C4-2B (cell line): ENCODE measurements around the gene KCNC4.

Source experiments
- CTCF ChIP-seq: fragments of 450-650 bp; conservative IDR thresholded peaks from 2 replicates; pipeline ENCODE4 v1.5.1; 2017; ENCODE audit warnings: mild to moderate bottlenecking
- ZFX ChIP-seq: fragments of 450-650 bp; IDR thresholded peaks from 2 replicates; pipeline ENCODE4 v1.6.1; 2017

- TF ChIP-seq CTCF, result no peak
- no peak for TF ChIP-seq ZFX
Measured at GRCh38 chr1:110225212-110225611, 15.1 kb downstream of the KCNC4 start.
